Omental fat pad (tissue), 4 donors: ENCODE measurements around the gene PRKAG1. TPM values are rescaled to one million over a fixed set of nuclear protein-coding genes. Genes with fewer than 3 reads are reported as not detected.

Experiments
- ATAC-seq: fragments of 150-250 bp; one replicate; pipeline ENCODE4 v1.9.1; 2016; ENCODE audit warnings: mild to moderate bottlenecking, moderate library complexity; ENCODE audit not compliant: low FRiP score
- DNase-seq: peaks from one replicate; pipeline ENCODE4 v3.0.0-alpha.2; 2019; ENCODE audit warnings: low spot score
- total RNA-seq, 4 donors: library from RNA; depleted of rRNA; stranded (reverse); fragments of >200 nt; gene quantifications; one replicate each; pipeline ENCODE4 v1.1.0, GENCODE V29; 2016
- TF ChIP-seq, protein P1 (sequence below), 3 donors: fragments of 450-650 bp; IDR thresholded peaks; one replicate each; pipeline ENCODE4 v1.5.1; 2016 to 2017; ENCODE audit warnings: antibody characterized with exemption in 3 of 3, mild to moderate bottlenecking in 3 of 3, moderate library complexity in 2 of 3

PRKAG1 gene
- total RNA-seq, 4 donors from 2014 or later = 40.0 to 64.2 (median 54.4) TPM

DNA sequence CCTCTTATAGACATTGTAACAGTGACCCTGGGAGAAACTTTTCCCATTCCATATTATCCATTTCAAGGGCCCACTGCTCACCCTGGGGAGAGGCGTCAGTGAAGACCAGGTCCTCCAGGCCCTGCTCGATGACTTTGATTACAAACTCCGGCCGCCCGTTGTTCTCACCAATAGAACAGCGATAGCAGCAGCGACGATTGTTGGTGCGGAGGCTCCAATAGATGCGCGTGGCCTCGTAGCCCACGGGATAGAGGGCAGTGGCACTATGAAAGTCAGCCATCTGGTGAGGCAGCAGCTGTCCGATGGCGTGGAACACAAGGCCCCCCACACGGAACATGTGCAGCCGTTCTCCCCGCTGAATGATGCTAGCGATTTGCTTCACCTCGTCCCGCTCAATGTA lies 7.5 kb upstream of the PRKAG1 start:
- ATAC-seq (no peak), DNase-seq (no peak)
- TF ChIP-seq, protein P1, sequence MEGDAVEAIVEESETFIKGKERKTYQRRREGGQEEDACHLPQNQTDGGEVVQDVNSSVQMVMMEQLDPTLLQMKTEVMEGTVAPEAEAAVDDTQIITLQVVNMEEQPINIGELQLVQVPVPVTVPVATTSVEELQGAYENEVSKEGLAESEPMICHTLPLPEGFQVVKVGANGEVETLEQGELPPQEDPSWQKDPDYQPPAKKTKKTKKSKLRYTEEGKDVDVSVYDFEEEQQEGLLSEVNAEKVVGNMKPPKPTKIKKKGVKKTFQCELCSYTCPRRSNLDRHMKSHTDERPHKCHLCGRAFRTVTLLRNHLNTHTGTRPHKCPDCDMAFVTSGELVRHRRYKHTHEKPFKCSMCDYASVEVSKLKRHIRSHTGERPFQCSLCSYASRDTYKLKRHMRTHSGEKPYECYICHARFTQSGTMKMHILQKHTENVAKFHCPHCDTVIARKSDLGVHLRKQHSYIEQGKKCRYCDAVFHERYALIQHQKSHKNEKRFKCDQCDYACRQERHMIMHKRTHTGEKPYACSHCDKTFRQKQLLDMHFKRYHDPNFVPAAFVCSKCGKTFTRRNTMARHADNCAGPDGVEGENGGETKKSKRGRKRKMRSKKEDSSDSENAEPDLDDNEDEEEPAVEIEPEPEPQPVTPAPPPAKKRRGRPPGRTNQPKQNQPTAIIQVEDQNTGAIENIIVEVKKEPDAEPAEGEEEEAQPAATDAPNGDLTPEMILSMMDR (IDR thresholded peaks at IDR 0.05) = no peak

DNA sequence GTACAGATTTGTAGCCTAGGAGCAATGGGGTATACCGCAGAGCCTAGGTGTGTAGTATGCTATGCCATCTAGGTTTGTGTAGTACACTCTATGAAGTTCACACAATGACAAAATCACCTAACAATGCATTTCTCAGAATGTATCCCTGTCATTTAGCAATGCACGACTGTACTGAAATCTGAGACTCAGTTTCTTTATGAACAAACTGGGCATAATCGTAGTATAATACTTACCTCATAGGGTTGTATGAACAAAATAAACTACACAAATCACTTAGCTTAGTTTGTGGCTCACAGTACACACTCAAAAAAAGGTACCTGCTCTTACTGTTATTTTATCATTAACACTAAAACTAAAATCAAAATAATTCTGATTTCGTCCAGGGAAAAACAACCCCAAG lies 6.9 kb upstream of the PRKAG1 start:
- DNase-seq (no peak), ATAC-seq (no peak)
- TF ChIP-seq, protein P1 (IDR thresholded peaks at IDR 0.05) = no peak

DNA sequence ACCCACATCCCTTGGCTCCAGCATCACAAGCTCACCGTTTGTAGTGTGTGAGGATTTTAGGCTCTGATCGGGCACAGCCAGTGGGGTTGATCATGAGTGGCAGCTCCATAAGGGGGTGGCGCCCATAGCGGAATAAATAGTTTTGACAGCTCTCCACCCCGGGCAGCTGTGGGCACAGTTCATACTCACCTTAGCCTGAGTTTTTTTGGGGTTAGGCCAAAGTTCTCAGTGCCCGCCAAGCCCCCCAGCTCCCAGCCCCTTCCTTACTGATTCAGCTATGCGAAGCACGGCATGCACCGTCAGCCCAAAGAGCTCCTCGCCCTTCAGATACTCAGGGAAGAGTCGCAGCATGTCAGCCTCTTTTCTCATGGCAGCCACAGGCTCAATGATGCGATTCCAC lies 6.0 kb upstream of the PRKAG1 start:
- DNase-seq = no peak
- TF ChIP-seq, protein P1 (IDR thresholded peaks at IDR 0.05) = no peak
- ATAC-seq = no peak

DNA sequence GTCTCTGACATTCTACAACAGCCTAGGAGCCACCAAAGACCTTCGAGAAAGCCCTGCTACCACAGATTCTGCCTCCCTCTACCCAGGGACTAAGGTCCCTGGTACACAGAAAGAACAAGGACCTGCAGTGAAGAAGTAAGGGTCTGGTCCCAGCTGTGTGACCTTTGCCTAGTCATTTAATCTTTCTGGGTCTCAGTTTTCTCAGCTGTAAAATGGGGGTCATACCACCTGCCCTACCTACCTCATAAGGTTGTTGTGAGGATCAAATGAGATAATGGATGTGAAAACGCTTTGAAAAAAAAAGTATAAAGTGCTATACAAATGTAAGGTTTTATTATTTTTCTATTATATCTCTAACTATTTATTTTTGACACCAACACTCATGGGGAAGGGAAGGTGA lies 5.2 kb upstream of the PRKAG1 start:
- no peak for ATAC-seq
- TF ChIP-seq, protein P1 (IDR thresholded peaks at IDR 0.05) = no peak
- no peak for DNase-seq

DNA sequence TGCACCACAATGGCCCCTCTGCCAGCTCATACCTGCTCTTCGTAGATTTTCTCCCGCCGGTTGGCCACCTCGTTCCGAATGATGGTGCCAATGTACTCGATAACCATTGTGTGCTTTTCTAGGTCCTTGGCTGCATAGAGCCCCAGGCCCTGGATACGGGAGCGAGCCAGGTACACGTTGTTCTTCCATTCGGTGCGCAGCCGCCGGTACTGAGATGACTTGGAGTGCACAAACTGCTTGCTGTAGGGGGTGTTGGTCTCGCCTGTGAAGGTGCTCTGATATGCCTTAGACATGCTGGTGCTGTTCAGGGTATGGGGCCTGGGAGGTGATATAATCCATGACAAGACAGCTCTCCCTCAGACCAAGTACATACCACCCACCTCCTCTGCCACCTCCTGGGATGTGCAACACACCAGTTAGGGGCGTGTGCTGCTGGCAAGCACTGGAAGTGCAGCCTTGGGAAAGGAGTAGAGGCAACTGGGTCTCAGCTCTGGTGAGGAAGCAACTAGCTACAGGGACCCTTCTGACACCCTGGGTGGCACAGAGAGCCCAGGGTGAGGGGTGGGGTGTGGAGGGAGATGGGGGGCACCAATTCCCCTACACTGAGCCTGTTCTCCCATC lies 4.1 kb upstream of the PRKAG1 start:
- TF ChIP-seq, protein P1 (IDR thresholded peaks at IDR 0.05) = no peak
- ATAC-seq (no peak), DNase-seq (no peak)

DNA sequence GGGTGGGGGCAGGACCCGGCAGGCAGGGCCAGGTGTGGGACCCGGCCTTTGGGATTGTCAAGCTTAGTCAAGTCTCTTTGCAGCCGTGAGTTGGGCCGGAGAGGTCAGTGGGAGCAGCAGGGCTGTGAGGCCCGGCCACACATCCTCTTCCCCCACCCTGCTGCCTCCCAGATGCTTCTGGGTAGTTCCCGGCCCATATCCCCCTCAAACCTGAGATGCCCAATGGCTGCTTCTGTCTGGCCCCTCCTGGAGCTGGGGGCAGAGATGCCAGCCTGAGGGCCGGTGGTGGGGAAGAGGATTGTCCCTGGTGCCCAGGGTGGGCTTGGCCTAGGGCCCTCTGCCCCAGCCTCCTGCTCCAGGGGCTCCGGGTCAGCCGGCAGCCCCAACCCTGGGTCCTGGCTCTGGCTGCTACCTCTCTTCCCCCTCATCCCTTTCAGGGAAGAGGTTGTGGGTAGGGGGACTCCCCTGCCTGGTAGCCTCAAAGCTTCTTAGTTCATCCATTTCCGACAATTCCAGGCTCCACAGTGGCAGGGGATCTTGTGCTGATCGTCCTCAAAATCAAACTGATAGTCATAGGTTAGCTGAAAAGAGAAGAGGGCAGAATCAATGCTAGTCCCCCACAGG lies 2.8 kb upstream of the PRKAG1 start:
- ATAC-seq = no peak
- DNase-seq = no peak

More for the DNA sequence above, 2.8 kb upstream of the PRKAG1 start:
- TF ChIP-seq, protein P1 (IDR thresholded peaks at IDR 0.05) = no peak
